IMR-90 (cell line): ENCODE measurements around the gene ANK2. TPM values are rescaled to one million over a fixed set of nuclear protein-coding genes. Genes with fewer than 3 reads are reported as not detected.

Source experiments
- ATAC-seq: fragments of 200-7000 bp; cut with Tn5 transposase; 2 replicates; pipeline ENCODE4 v1.9.1; 2020; ENCODE audit warnings: low read depth, mild to moderate bottlenecking, moderate library complexity
- BruUV-seq: library from RNA; stranded (reverse); fragments of 400-500 nt; replicated peaks from 2 replicates; lab custom pipeline; 2021; lab: Mats Ljungman, UMichigan
- CTCF ChIA-PET: fragments of 300-600 bp; formaldehyde crosslinking; extraction: SDS; loops from one replicate; lab custom pipeline; 2021; ENCODE audit warnings: antibody characterized with exemption; lab: Yijun Ruan, JAX
- POLR2A ChIA-PET: fragments of 300-600 bp; sonication (Branson Sonifier 250); formaldehyde crosslinking; loops from one replicate; lab custom pipeline; 2022; ENCODE audit warnings: antibody characterized with exemption; ENCODE audit not compliant: unreplicated experiment; lab: Charles Lee
- DNase-seq: peaks from one replicate; pipeline ENCODE4 v3.0.0; 2013
- H2AFZ ChIP-seq: replicated peaks from 2 replicates; pipeline ENCODE3; 2013; ENCODE audit warnings: low read length, mild to moderate bottlenecking; ENCODE audit not compliant: poor library complexity
- H2AK5ac ChIP-seq: 2 replicates; pipeline ENCODE4 v1.6.1; 2013; ENCODE audit warnings: low read depth, low read length, inconsistent platforms
- H2AK9ac ChIP-seq: replicated peaks from 2 replicates; pipeline ENCODE3; 2013; ENCODE audit warnings: mild to moderate bottlenecking, low read depth, low read length, moderate library complexity; ENCODE audit not compliant: poor library complexity
- H2BK120ac ChIP-seq: 2 replicates; pipeline ENCODE4 v1.6.1; 2013; ENCODE audit warnings: low read depth, low read length, inconsistent platforms
- H2BK15ac ChIP-seq: 3 replicates; pipeline ENCODE4 v1.6.1; 2013; ENCODE audit warnings: low read depth, low read length, inconsistent platforms
- H2BK20ac ChIP-seq: 2 replicates; pipeline ENCODE4 v1.6.1; 2013; ENCODE audit warnings: low read depth, mild to moderate bottlenecking, inconsistent platforms, low read length, moderate library complexity
- H2BK5ac ChIP-seq: 2 replicates; pipeline ENCODE4 v1.6.1; 2013; ENCODE audit warnings: mild to moderate bottlenecking, low read depth, low read length, inconsistent platforms; ENCODE audit not compliant: poor library complexity, severe bottlenecking
- H3K14ac ChIP-seq: replicated peaks from 2 replicates; pipeline ENCODE4 v1.6.1; 2013; ENCODE audit warnings: low read depth, low read length, inconsistent platforms
- H3K18ac ChIP-seq: 2 replicates; pipeline ENCODE4 v1.6.1; 2013; ENCODE audit warnings: low read depth, low read length, control low read depth
- H3K23ac ChIP-seq: 2 replicates; pipeline ENCODE4 v1.6.1; 2013; ENCODE audit warnings: low read depth, low read length, inconsistent platforms
- H3K27ac ChIP-seq: 2 replicates; pipeline ENCODE4 v1.5.1; 2013; ENCODE audit warnings: mild to moderate bottlenecking, control low read depth, low read length; ENCODE audit not compliant: insufficient read depth
- H3K27me3 ChIP-seq: 2 replicates; pipeline ENCODE4 v1.6.1; 2013; ENCODE audit warnings: low read length; ENCODE audit not compliant: control insufficient read depth, insufficient read depth
- H3K36me3 ChIP-seq: 2 replicates; pipeline ENCODE4 v1.6.1; 2013; ENCODE audit warnings: low read length, mixed read lengths; ENCODE audit not compliant: control insufficient read depth, insufficient read depth
- H3K4ac ChIP-seq: 2 replicates; pipeline ENCODE4 v1.6.1; 2013; ENCODE audit warnings: low read depth, low read length, inconsistent platforms
- H3K4me1 ChIP-seq: 2 replicates; pipeline ENCODE4 v1.6.1; 2013; ENCODE audit warnings: low read length, mixed read lengths; ENCODE audit not compliant: control insufficient read depth, insufficient read depth
- H3K4me2 ChIP-seq: 2 replicates; pipeline ENCODE4 v1.6.1; 2013; ENCODE audit warnings: low read depth, mild to moderate bottlenecking, control low read depth, low read length, moderate library complexity
- H3K4me3 ChIP-seq: 2 replicates; pipeline ENCODE4 v1.5.1; 2013; ENCODE audit warnings: low read depth, mild to moderate bottlenecking, control low read depth, low read length, moderate library complexity; ENCODE audit not compliant: insufficient read depth
- H3K56ac ChIP-seq: 2 replicates; pipeline ENCODE4 v1.6.1; 2013; ENCODE audit warnings: low read length, inconsistent platforms; ENCODE audit not compliant: insufficient read depth; ENCODE audit errors: extremely low read depth
- H3K79me1 ChIP-seq, 2 experiments: 2 replicates each; pipeline ENCODE4 v1.6.1; 2013; ENCODE audit warnings: low read length in 2 of 2, inconsistent platforms in 1 of 2, low read depth in 1 of 2
- H3K9ac ChIP-seq: 2 replicates; pipeline ENCODE4 v1.6.1; 2013; ENCODE audit warnings: low read depth, low read length, control low read depth
- H3K9me1 ChIP-seq: 2 replicates; pipeline ENCODE4 v1.6.1; 2013; ENCODE audit warnings: low read length, inconsistent platforms; ENCODE audit not compliant: insufficient read depth
- H3K9me3 ChIP-seq: 2 replicates; pipeline ENCODE4 v1.6.1; 2013; ENCODE audit warnings: low read length; ENCODE audit not compliant: control insufficient read depth, insufficient read depth
- H4K20me1 ChIP-seq: 2 replicates; pipeline ENCODE4 v1.6.1; 2013; ENCODE audit warnings: low read length, inconsistent platforms; ENCODE audit not compliant: insufficient read depth
- H4K5ac ChIP-seq: 2 replicates; pipeline ENCODE4 v1.6.1; 2013; ENCODE audit warnings: mild to moderate bottlenecking, low read depth, low read length, control low read depth
- H4K8ac ChIP-seq, 2 experiments: 2 replicates each; pipeline ENCODE4 v1.6.1; 2013; ENCODE audit warnings: low read depth in 2 of 2, low read length in 2 of 2, control low read depth in 1 of 2, inconsistent platforms in 1 of 2
- H4K91ac ChIP-seq: 2 replicates; pipeline ENCODE4 v1.6.1; 2013; ENCODE audit warnings: low read depth, low read length, inconsistent platforms; ENCODE audit not compliant: insufficient read depth
- CEBPB ChIP-seq: IDR thresholded peaks from 2 replicates; pipeline ENCODE4 v1.6.1; 2012; ENCODE audit warnings: low read depth, low read length, improper control_type of control experiment
- CHD1 ChIP-seq: IDR thresholded peaks from 2 replicates; pipeline ENCODE4 v1.6.1; 2012; ENCODE audit warnings: low read depth, low read length, improper control_type of control experiment
- MAFK ChIP-seq: IDR thresholded peaks from 2 replicates; pipeline ENCODE4 v1.6.1; 2012; ENCODE audit warnings: low read depth, low read length, improper control_type of control experiment
- NFE2L2 ChIP-seq: fragments of 150-350 bp; IDR thresholded peaks from 2 replicates; pipeline ENCODE4 v1.6.1; 2016; ENCODE audit warnings: low read depth, mild to moderate bottlenecking, low read length
- RCOR1 ChIP-seq: IDR thresholded peaks from 2 replicates; pipeline ENCODE4 v1.6.1; 2012; ENCODE audit warnings: mild to moderate bottlenecking, low read length, improper control_type of control experiment; ENCODE audit not compliant: insufficient replicate concordance
- WGBS, 2 experiments: methylation state at CpG; one replicate each; pipeline versions ENCODE4 v1.1.5 to v1.1.7; 2013; ENCODE audit warnings: missing lambda C conversion rate in 2 of 2; ENCODE audit not compliant: insufficient read length in 1 of 2; ENCODE audit errors: extremely low coverage in 2 of 2; 5-methylcytosine and 5-hydroxymethylcytosine counted together
- dilution Hi-C: fragments of 300-500 bp; cut with HindIII; formaldehyde crosslinking; loops from one replicate; pipeline ENCODE4 v1.14.3; 2018; ENCODE audit warnings: low sequenced_read_pairs; ENCODE audit not compliant: unreplicated experiment
- in situ Hi-C: fragments of 300-500 bp; cut with MboI; formaldehyde crosslinking; loops from 3 replicates; pipeline ENCODE4 v1.14.3; 2019; ENCODE audit warnings: low sequenced_read_pairs, inconsistent platforms, mixed read lengths
- intact Hi-C: fragments of 100-400 bp; cut with micrococcal nuclease; formaldehyde crosslinking; loops from 2 replicates; pipeline ENCODE4 v1.10.0; 2022
- polyA plus RNA-seq, 3 experiments: library from polyadenylated mRNA; depleted of rRNA; stranded (reverse); fragments of >200 nt; gene quantifications; 2 replicates each; pipeline ENCODE4 v1.2.3, GENCODE V29; 2012; ENCODE audit warnings: low replicate concordance in 1 of 3
- total RNA-seq: library from RNA; depleted of rRNA; stranded (reverse); fragments of >200 nt; gene quantifications from 2 replicates; pipeline ENCODE4 v1.2.3, GENCODE V29; 2012

ANK2 gene
- total and polyA plus RNA-seq, 2 of the 4 experiments (the other 2 are of a cell fraction): 0.82 to 6.6 TPM

DNA sequence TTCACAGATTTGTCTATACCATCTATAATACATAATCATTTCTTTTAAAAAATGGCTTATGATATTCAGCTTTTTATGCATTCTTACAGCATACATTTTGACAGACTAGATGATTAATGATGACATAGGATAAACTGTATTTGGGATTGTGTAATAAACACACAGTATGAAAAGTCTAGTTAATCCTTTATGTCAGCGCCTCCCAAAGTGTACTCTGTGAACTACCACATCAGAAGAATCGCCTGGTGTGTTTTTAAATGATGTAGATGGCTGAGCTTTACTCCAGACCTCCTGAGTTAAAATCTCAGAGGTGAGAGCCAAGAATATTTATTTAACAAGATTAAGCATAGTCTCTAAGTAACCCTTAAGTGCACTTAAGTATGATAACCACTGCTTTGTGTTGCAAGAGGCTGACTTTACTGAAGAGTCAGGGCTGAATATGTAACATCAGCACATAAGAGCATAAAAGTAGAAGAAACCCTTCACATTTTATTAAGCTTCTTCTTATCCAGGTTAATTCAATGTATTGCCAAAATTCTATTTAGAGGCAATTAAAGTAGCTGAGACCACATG lies 104.2 kb downstream of the ANK2 start:
- WGBS, 2 experiments: no CpG with 5 or more reads among the region's 2 CpGs
- Histone ChIP-seq H3K56ac (no peak overlapping the region), H2BK5ac (no peak overlapping the region), H3K23ac (no peak overlapping the region), H3K79me1 (no peaks in the 10 kb centered on the region), H2AFZ (no peak overlapping the region), H2AK9ac (no peak overlapping the region), H2BK20ac (no peak overlapping the region), H3K4me3 (no peak overlapping the region), H4K91ac (no peak overlapping the region), H2AK5ac (no peak overlapping the region), H3K14ac (no peak overlapping the region), H4K20me1 (no peaks in the 10 kb centered on the region), H3K9me1 (no peaks in the 10 kb centered on the region), H4K8ac (no peak overlapping the region), H3K9ac (no peak overlapping the region), H3K4ac (no peak overlapping the region), H3K4me2 (no peak overlapping the region), H3K36me3 (no peaks in the 10 kb centered on the region), H2BK120ac (no peak overlapping the region), H3K18ac (no peak overlapping the region), H4K5ac (no peak overlapping the region), H3K27me3 (no peaks in the 10 kb centered on the region), H3K9me3 (no peaks in the 10 kb centered on the region), H3K4me1 (no peaks in the 10 kb centered on the region), H2BK15ac (no peak overlapping the region), H3K27ac (no peak overlapping the region)
- ATAC-seq (no peak), DNase-seq (no peak)
- intact Hi-C loops (no loop called here), in situ Hi-C loops (no loop called here), dilution Hi-C loops (no loop called here)
- TF ChIP-seq CEBPB: peak; percentile 37; the same call in 1 of the 2 replicates
- TF ChIP-seq RCOR1: no peak
- no peak for TF ChIP-seq CHD1
- no peak for TF ChIP-seq MAFK
- TF ChIP-seq NFE2L2: no peak
- ChIA-PET CTCF (no interaction called here), POLR2A (no interaction called here)
- no TSS peak for BruUV-seq
